Measurements from ENCODE around the gene FOXC2. TPM values are rescaled to one million over a fixed set of nuclear protein-coding genes. Genes with fewer than 3 reads are reported as not detected.

FOXC2 gene
- total and polyA plus RNA-seq, 2 experiments from 2014 or later: 2.4 to 3.7 TPM

- no peak for DNase-seq (ENCODE audit: low read depth in 1 of 2, low spot score in 1 of 2)
- TF ChIP-seq CTCF (IDR thresholded peaks at IDR 0.05; ENCODE audit: low read depth, low read length): no peak
- Histone ChIP-seq H3K36me3 (no peaks in the 10 kb centered on the region), H3K27me3 (peaks cover 66% of the 10 kb centered on the region), H3K4me3 (no peak overlapping the region), H3K27ac (no peak overlapping the region), H3K4me1 (ENCODE audit: low read depth) (peaks cover 3% of the 10 kb centered on the region), H3K9me3 (ENCODE audit: low read depth) (no peaks in the 10 kb centered on the region)
Observed at GRCh38 chr16:86580063-86580790, 13.6 kb downstream of the FOXC2 start.

GRCh38 chr16:86580791-86581170, 14.2 kb downstream of the FOXC2 start:
- no peak for DNase-seq (ENCODE audit: low read depth in 1 of 2, low spot score in 1 of 2)
- Histone ChIP-seq H3K4me3 (no peak overlapping the region), H3K27me3 (peaks cover 66% of the 10 kb centered on the region)

GRCh38 chr16:86581458-86581857, 14.8 kb downstream of the FOXC2 start:
- no peak for DNase-seq (ENCODE audit: low read depth in 1 of 2, low spot score in 1 of 2)
- Histone ChIP-seq H3K4me1 (ENCODE audit: low read depth) (peaks cover 1% of the 10 kb centered on the region), H3K36me3 (no peaks in the 10 kb centered on the region), H3K27ac (no peak overlapping the region), H3K4me3 (no peak overlapping the region), H3K27me3 (peaks cover 65% of the 10 kb centered on the region), H3K9me3 (ENCODE audit: low read depth) (no peaks in the 10 kb centered on the region)
- TF ChIP-seq CTCF (IDR thresholded peaks at IDR 0.05; ENCODE audit: low read depth, low read length): no peak

More at GRCh38 chr16:86580791-86581170, 14.2 kb downstream of the FOXC2 start:
- no peaks in the 10 kb centered on the region for H3K9me3 ChIP-seq (ENCODE audit: low read depth)
- peaks cover 3% of the 10 kb centered on the region for H3K4me1 ChIP-seq (ENCODE audit: low read depth)
- H3K27ac ChIP-seq: no peak overlapping the region
- no peak for TF ChIP-seq CTCF (IDR thresholded peaks at IDR 0.05; ENCODE audit: low read depth, low read length)
- H3K36me3 ChIP-seq: no peaks in the 10 kb centered on the region

GRCh38 chr16:86584071-86584685, 17.5 kb downstream of the FOXC2 start:
- no peak for TF ChIP-seq CTCF (IDR thresholded peaks at IDR 0.05; ENCODE audit: low read depth, low read length)
- peaks cover 42% of the 10 kb centered on the region for H3K27me3 ChIP-seq
- H3K9me3 ChIP-seq (ENCODE audit: low read depth): no peaks in the 10 kb centered on the region

GRCh38 chr16:86584726-86585721, 18.4 kb downstream of the FOXC2 start:
- Histone ChIP-seq H3K4me1 (ENCODE audit: low read depth) (no peaks in the 10 kb centered on the region), H3K36me3 (no peaks in the 10 kb centered on the region), H3K9me3 (ENCODE audit: low read depth) (no peaks in the 10 kb centered on the region), H3K4me3 (no peak overlapping the region), H3K27me3 (peaks cover 37% of the 10 kb centered on the region), H3K27ac (no peak overlapping the region)
- no peak for TF ChIP-seq CTCF (IDR thresholded peaks at IDR 0.05; ENCODE audit: low read depth, low read length)
- no peak for DNase-seq (ENCODE audit: low read depth in 1 of 2, low spot score in 1 of 2)

More at GRCh38 chr16:86584071-86584685, 17.5 kb downstream of the FOXC2 start:
- no peak overlapping the region for H3K27ac ChIP-seq
- no peaks in the 10 kb centered on the region for H3K36me3 ChIP-seq
- no peaks in the 10 kb centered on the region for H3K4me1 ChIP-seq (ENCODE audit: low read depth)
- no peak for DNase-seq (ENCODE audit: low read depth in 1 of 2, low spot score in 1 of 2)
- H3K4me3 ChIP-seq: no peak overlapping the region

All from cardiac muscle cell (in vitro differentiated cells and primary cell).